Type B pancreatic cell (in vitro differentiated cells): ENCODE results near the gene AFF2. TPM values are rescaled to one million over a fixed set of nuclear protein-coding genes. Genes with fewer than 3 reads are reported as not detected.

Experiments
- DNase-seq: peaks from one replicate; pipeline ENCODE4 v3.0.0; 2021; ENCODE audit warnings: mixed read lengths; ENCODE audit not compliant: unreplicated experiment; ENCODE audit errors: extremely low spot score
- H3K27ac Mint-ChIP-seq: 2 replicates; pipeline ENCODE4 v1.8.0; 2021; ENCODE audit warnings: mild to moderate bottlenecking, mixed read lengths
- H3K27me3 Mint-ChIP-seq: 2 replicates; pipeline ENCODE4 v1.8.0; 2021; ENCODE audit warnings: mixed read lengths
- H3K36me3 Mint-ChIP-seq: 2 replicates; pipeline ENCODE4 v1.8.0; 2021; ENCODE audit warnings: mixed read lengths
- H3K4me1 Mint-ChIP-seq: one replicate; pipeline ENCODE4 v1.8.0; 2021; ENCODE audit warnings: mixed read lengths; ENCODE audit not compliant: unreplicated experiment
- H3K4me3 Mint-ChIP-seq: 2 replicates; pipeline ENCODE4 v1.8.0; 2021; ENCODE audit warnings: mild to moderate bottlenecking, mixed read lengths
- H3K9me3 Mint-ChIP-seq: 2 replicates; pipeline ENCODE4 v1.8.0; 2021; ENCODE audit warnings: mixed read lengths
- CTCF ChIP-seq: fragments of 200-600 bp; sonication (generic); conservative IDR thresholded peaks from 2 replicates; pipeline ENCODE4 v1.5.0; 2021; ENCODE audit warnings: antibody characterized with exemption, mild to moderate bottlenecking
- total RNA-seq: library from RNA; stranded (reverse); gene quantifications from 2 replicates; pipeline ENCODE4 v1.2.1, GENCODE V29; 2021; ENCODE audit warnings: low replicate concordance

Gene AFF2
- total RNA-seq, 1 donor from 2014 or later, result 21.3 TPM

- H3K27ac Mint-ChIP-seq, result no peak overlapping the region
- H3K4me1 Mint-ChIP-seq, result no peaks in the 10 kb centered on the region
- no peaks in the 10 kb centered on the region for H3K36me3 Mint-ChIP-seq
- H3K4me3 Mint-ChIP-seq, result no peak overlapping the region
- no peak for DNase-seq
- no peaks in the 10 kb centered on the region for H3K9me3 Mint-ChIP-seq
- no peaks in the 10 kb centered on the region for H3K27me3 Mint-ChIP-seq
- no peak for TF ChIP-seq CTCF
Observed at GRCh38 chrX:148682206-148682605, 181.8 kb downstream of the AFF2 start.

GRCh38 chrX:148691456-148691855 is 191.0 kb downstream of the AFF2 start:
- TF ChIP-seq CTCF, result no peak
- no peaks in the 10 kb centered on the region for H3K36me3 Mint-ChIP-seq

GRCh38 chrX:148695255-148695654 is 194.8 kb downstream of the AFF2 start:
- no peaks in the 10 kb centered on the region for H3K36me3 Mint-ChIP-seq
- H3K9me3 Mint-ChIP-seq, result no peaks in the 10 kb centered on the region
- no peak overlapping the region for H3K27ac Mint-ChIP-seq
- TF ChIP-seq CTCF, result no peak
- no peak overlapping the region for H3K4me3 Mint-ChIP-seq
- no peaks in the 10 kb centered on the region for H3K4me1 Mint-ChIP-seq
- no peaks in the 10 kb centered on the region for H3K27me3 Mint-ChIP-seq
- no peak for DNase-seq

More at GRCh38 chrX:148691456-148691855, 191.0 kb downstream of the AFF2 start:
- DNase-seq, result no peak
- no peak overlapping the region for H3K27ac Mint-ChIP-seq
- peaks cover 5% of the 10 kb centered on the region for H3K9me3 Mint-ChIP-seq
- no peaks in the 10 kb centered on the region for H3K4me1 Mint-ChIP-seq
- no peak overlapping the region for H3K4me3 Mint-ChIP-seq
- no peaks in the 10 kb centered on the region for H3K27me3 Mint-ChIP-seq

- no peak for TF ChIP-seq CTCF
- Mint-ChIP-seq H3K27me3 (no peaks in the 10 kb centered on the region), H3K4me1 (no peaks in the 10 kb centered on the region), H3K4me3 (no peak overlapping the region), H3K9me3 (no peaks in the 10 kb centered on the region), H3K27ac (no peak overlapping the region), H3K36me3 (no peaks in the 10 kb centered on the region)
- DNase-seq, result no peak
Observed at GRCh38 chrX:148698221-148698620, 197.8 kb downstream of the AFF2 start.

GRCh38 chrX:148700021-148700420 is 199.6 kb downstream of the AFF2 start:
- TF ChIP-seq CTCF, result no peak
- Mint-ChIP-seq H3K9me3 (no peaks in the 10 kb centered on the region), H3K36me3 (no peaks in the 10 kb centered on the region), H3K27ac (no peak overlapping the region), H3K4me3 (no peak overlapping the region), H3K27me3 (no peaks in the 10 kb centered on the region), H3K4me1 (no peaks in the 10 kb centered on the region)
- DNase-seq, result no peak

GRCh38 chrX:148713981-148714380 is 213.6 kb downstream of the AFF2 start:
- H3K27ac Mint-ChIP-seq, result no peak overlapping the region
- H3K4me3 Mint-ChIP-seq, result no peak overlapping the region
- no peaks in the 10 kb centered on the region for H3K4me1 Mint-ChIP-seq
- H3K27me3 Mint-ChIP-seq, result no peaks in the 10 kb centered on the region
- no peaks in the 10 kb centered on the region for H3K36me3 Mint-ChIP-seq
- TF ChIP-seq CTCF, result no peak
- no peak for DNase-seq
- no peaks in the 10 kb centered on the region for H3K9me3 Mint-ChIP-seq
